NCI-H146 treated with DMSO at 0.1 percent for 48 hours (cell line): Measurements from ENCODE around the gene DRD2.

Experiments used
- DNase-seq: peaks from one replicate; lab custom pipeline; 2025; ENCODE audit not compliant: unreplicated experiment; lab: John Stamatoyannopoulos, UW

The DRD2 gene

DNA sequence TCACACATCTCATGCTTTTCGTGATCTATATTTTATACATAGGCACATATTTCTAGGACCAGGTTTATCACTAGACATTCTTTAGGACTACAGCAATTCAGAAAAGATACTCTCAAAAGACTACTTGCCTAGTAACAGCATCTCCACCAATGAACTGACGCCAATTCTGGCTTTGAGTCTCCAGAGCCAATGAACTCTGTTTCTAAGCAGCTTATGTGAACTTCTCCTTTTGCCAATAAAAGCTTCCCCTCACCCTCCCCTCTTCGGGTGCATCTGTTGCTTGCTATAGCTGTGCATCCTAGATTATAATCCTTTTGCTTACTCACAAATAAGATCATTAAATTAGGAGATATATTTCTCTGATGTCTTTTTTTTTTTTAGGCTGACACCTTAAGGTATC is 99.0 kb downstream of the DRD2 start:
- DNase-seq = no peak

DNA sequence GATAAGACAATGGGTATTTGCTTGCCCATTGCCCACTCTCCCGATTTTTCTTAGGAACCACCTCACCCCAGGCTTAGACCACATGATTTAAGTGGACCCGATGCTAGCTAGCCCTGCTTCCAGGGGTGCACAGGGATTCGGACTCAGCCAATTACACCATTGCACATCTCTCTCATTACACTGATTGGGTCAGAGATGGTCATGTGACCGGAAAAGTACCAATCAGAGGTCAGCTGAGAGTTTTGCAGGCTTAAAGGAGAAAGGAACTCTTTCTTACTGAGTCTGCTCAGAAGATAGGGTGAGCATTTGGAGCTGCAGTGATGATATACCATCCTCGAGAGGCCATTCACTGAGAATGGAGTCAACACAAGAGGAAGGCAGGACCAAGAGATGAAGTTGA is 99.8 kb downstream of the DRD2 start:
- DNase-seq = no peak

DNA sequence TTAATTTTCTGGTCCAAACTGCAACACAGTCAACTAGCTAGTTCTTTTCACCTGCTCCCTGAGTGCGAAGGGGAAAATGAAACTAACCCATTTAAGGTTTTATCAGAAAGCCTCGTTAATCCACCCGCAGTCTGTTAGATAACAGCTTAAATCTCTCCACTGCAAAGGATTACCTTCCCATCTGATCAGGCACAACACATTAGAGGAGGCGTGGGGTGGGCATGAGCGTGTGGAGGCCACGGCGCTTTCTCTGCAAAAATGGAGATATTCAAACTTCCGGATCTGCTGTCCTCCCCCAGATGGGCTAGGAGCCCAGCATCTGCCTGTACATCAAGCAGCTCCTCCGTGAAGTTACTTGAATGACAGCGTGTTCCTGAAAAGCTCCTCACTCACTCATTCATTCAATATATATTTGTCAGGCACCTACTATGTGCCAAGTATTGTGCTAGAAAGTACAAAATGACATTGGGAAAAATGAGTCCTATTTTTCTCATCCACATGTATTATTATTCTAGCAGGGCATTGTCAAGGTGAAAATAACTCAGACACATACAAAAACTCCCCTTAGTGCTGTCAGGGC is 101.1 kb downstream of the DRD2 start:
- no peak for DNase-seq

DNA sequence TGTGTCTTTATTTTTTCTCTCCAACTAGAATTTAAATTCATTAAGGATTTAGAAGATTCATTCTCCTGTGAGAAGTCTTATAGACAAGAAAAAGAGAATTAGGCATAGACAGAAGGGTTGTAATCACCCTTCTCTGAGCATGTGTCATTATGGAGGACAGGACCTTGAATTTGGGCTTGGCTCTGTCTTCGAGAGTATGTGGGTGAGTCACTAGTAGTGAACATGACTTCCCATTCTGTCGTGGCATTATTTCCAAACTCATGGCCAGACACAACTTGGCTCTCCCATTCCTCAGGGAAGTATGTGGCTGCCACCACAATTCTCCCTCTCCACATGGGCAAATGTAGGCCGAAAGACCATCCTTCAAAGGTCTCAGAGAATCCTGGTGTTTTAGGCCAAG is 101.9 kb downstream of the DRD2 start:
- no peak for DNase-seq

DNA sequence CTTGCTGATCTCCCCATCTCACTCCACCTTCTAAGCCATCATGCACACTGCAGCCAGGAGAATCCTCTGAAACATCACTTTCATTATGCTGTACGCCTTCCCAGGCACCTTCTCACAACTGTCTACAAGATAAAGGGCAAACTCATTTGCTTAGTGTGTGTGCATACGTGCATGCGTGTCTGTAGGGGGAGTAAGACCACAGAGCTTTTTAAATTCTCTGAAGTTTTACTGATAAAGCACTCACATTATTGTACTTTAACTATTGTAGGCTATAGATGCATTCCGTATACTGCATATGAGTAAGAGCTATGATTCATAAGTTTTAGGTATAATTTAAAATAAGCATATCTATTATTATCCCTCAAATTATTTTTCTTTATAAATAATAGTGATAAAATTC is 102.9 kb downstream of the DRD2 start:
- no peak for DNase-seq

DNA sequence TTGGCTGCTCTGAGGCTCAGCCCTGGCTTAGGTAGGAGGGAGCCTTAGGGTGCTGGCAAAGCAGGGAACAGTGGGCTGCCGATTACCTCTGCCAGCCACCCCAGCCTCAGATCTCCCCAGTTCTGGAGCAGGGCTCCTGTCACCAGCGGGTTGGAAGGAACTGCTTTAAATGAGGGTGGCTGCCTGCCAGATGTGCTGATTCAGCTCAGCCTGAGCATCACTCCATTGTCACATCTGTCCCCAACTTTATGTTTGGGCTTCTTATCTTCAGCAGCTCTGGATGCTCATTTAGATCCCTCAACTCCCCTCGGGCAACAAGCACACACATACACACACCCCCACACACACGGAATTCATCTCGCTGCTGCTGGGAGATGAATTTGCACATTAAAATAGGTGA is 104.6 kb downstream of the DRD2 start:
- no peak for DNase-seq

DNA sequence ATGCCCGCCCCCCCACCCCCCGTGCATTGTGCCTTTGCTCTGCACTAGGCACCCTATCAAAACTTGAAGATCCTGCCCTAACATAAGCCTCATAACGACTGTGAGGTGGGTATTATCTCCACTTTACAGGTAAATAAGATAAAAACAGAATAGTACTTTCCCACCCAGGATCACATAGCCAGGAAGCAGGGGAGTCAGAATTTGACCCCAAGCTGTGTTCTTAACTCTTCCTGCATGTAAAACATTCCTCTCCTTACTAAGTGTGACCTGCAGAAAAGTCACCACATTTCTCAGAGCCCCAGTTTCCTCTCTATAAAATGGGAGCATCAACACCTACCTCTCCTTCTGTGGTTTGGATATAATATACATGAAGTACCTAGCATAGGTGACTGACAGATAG is 105.8 kb downstream of the DRD2 start:
- no peak for DNase-seq

DNA sequence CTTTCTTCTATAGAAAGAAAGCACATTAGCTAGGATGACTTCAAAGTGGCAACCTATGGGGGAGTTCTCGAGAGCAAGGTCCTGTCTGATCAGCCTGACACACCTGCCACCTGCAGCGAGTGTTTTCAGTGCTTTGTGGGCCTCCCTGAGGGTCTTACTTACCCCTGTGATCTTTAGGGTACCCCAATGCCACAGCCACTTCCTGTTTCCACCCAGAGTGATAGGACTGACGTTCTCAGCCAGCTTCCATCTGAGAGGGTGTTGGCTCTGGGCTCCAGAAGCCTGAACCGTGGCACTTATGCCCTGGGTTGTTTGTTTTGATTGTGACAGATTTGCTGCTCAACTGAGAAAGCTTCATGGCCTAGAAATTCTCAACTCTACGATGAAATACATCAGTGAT is 109.3 kb downstream of the DRD2 start:
- DNase-seq = no peak

DNA sequence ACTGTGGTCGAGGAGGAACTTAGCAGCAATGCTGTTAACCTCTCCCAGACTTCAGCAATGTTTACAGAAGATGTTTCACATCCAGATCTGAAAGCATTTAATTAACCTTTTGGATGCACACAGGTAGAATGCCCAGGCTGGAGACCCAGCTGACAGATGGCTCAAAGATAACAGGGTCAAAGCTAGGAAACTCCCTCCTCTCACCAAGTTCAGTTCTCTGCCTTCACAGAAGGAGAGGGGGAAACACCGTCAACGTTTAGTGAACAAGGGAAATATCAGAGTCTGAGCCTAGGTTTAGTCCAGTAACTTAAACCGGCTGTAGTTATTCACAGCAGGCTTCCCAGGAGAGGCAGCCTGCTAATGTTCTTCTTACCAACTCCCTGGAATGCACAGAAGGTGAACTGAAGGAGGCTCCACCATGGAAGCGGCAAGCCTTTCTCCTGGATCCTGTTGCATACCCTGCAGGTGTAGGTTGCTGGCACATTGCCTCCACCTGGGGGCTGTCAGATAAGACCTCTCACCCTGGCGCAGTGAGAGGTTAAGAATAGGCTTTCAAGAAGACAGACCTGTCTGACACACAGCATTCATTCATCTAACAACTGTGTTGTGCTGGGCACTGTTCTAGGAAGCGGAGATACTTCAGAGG is 111.1 kb downstream of the DRD2 start:
- no peak for DNase-seq

DNA sequence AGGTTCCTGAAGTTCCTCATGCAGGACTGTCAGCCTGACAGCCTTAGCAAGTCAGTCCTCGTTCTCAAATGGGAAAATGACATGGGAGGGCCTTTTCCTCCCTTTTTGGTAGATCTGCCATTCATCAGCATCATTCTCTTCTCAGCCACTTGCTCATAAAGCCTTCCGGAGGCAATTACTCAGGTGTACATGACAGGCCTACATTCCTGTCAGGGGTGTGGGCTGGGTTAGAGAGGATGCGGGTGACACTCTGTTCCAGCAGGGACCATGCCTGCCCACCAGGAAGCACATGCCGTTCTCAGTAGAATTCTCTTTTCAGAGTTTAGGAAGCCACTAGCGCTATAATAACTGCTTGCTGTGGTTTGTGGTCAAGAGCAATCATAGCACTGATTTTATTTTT is 111.8 kb downstream of the DRD2 start:
- no peak for DNase-seq
